Prostate gland (tissue), 2 donors: ENCODE results near the gene KCNIP3. TPM values are rescaled to one million over a fixed set of nuclear protein-coding genes. Genes with fewer than 3 reads are reported as not detected.

ENCODE experiments used
- DNase-seq: peaks from one replicate; pipeline ENCODE4 v3.0.0-alpha.2; 2019; ENCODE audit warnings: low spot score
- H3K27ac ChIP-seq, 2 donors: fragments of 200-600 bp; sonication (generic); 2 replicates each; pipeline ENCODE4 v1.5.1; 2017 to 2019
- H3K27me3 ChIP-seq: fragments of 200-600 bp; sonication (generic); replicated peaks from 2 replicates; pipeline ENCODE4 v1.5.1; 2019; ENCODE audit not compliant: insufficient read depth
- H3K36me3 ChIP-seq, 2 donors: fragments of 200-600 bp; sonication (generic); 1 replicate in 1 of 2; 2 replicates in 1 of 2; pipeline versions ENCODE4 v1.5.1 to v1.8.1; 2017 to 2019
- H3K4me1 ChIP-seq: fragments of 200-600 bp; sonication (generic); replicated peaks from 2 replicates; pipeline ENCODE4 v1.5.1; 2019
- H3K4me3 ChIP-seq, 2 donors: fragments of 200-600 bp; sonication (generic); 2 replicates each; pipeline ENCODE4 v1.5.1; 2017 to 2019
- H3K9me3 ChIP-seq: fragments of 200-600 bp; sonication (generic); 2 replicates; pipeline ENCODE4 v1.5.1; 2017
- POLR2A ChIP-seq: fragments of 450-650 bp; IDR thresholded peaks from one replicate; pipeline ENCODE4 v1.6.1; 2016; ENCODE audit warnings: antibody characterized with exemption, mild to moderate bottlenecking
- POLR2AphosphoS5 ChIP-seq: sonication (generic); formaldehyde crosslinking; IDR thresholded peaks from one replicate; pipeline ENCODE4 v1.6.1; 2017; ENCODE audit warnings: antibody characterized with exemption
- WGBS: methylation state at CpG from one replicate; pipeline ENCODE4 v1.1.5; 2018; 5-methylcytosine and 5-hydroxymethylcytosine counted together
- intact Hi-C: fragments of 100-400 bp; cut with DNase I; formaldehyde crosslinking; loops from one replicate; pipeline ENCODE4 v1.14.2; 2022
- total RNA-seq, 2 donors: library from RNA; depleted of rRNA; stranded (reverse); fragments of >200 nt; gene quantifications; one replicate each; pipeline ENCODE4 v1.1.0, GENCODE V29; 2016
- TF ChIP-seq, protein P1 (sequence below), 4 experiments: fragments of 200-600 bp in 2 of 4; fragments of 450-650 bp in 2 of 4; sonication (generic) in 2 of 4; IDR thresholded peaks; 1 replicate in 3 of 4; 2 replicates in 1 of 4; pipeline ENCODE4 v1.5.1; 2016 to 2019; ENCODE audit warnings: antibody characterized with exemption in 4 of 4, mild to moderate bottlenecking in 2 of 4, moderate library complexity in 2 of 4

Gene KCNIP3
- total RNA-seq, 2 donors from 2014 or later = 5.1 to 63.8 TPM

DNA sequence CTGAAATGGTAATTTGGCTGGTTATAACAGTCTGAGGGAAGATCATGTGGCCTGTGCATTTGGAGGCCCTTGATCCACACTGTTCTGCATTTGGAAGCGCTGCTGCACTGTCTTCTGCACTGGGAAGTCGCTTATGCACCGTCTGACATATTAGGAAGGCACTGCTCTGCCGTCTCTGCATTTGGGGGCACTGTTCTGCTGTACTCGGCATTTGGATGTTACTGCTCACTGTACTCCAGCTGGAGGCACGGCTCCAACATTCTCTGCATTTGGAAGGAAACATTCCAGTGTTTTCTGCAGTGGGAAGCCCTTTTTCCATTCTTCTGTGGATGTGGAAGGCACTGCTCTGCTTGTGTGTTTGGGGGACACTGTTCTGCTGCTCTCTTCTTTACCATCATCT, 32.5 kb upstream of the KCNIP3 start:
- TF ChIP-seq, protein P1, sequence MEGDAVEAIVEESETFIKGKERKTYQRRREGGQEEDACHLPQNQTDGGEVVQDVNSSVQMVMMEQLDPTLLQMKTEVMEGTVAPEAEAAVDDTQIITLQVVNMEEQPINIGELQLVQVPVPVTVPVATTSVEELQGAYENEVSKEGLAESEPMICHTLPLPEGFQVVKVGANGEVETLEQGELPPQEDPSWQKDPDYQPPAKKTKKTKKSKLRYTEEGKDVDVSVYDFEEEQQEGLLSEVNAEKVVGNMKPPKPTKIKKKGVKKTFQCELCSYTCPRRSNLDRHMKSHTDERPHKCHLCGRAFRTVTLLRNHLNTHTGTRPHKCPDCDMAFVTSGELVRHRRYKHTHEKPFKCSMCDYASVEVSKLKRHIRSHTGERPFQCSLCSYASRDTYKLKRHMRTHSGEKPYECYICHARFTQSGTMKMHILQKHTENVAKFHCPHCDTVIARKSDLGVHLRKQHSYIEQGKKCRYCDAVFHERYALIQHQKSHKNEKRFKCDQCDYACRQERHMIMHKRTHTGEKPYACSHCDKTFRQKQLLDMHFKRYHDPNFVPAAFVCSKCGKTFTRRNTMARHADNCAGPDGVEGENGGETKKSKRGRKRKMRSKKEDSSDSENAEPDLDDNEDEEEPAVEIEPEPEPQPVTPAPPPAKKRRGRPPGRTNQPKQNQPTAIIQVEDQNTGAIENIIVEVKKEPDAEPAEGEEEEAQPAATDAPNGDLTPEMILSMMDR (IDR thresholded peaks at IDR 0.05) = no peak
- no peak for TF ChIP-seq POLR2A
- no peak for TF ChIP-seq POLR2AphosphoS5
- Histone ChIP-seq H3K27me3 (no peaks in the 10 kb centered on the region), H3K27ac (no peak overlapping the region), H3K4me3 (no peak overlapping the region), H3K36me3 (no peaks in the 10 kb centered on the region), H3K9me3 (no peaks in the 10 kb centered on the region), H3K4me1 (no peaks in the 10 kb centered on the region)
- WGBS = 29% methylated on average over 6 of the region's 6 CpGs
- intact Hi-C loops = no loop called here
- no peak for DNase-seq

DNA sequence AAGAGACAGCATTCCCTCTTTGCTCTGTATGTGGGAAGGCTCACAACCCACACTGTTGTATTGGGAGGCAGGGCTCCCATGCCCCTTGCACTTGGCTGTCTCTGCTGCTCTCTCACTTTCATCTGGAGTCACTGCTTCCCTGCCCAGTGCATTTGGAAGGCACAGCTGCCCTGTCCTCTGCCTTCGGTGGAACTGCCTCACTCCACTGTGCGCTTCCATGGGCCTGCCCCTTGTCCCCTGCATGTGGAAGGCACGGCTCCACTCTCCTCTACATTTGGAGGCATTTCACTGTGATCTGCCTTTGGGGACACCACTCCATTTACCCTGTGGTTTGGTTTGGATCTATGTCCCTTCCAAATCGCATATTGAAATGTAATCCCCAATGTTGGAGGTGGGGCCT, 32.0 kb upstream of the KCNIP3 start:
- WGBS = 73% methylated on average over 4 of the region's 4 CpGs
- Histone ChIP-seq H3K4me3 (no peak overlapping the region), H3K4me1 (no peaks in the 10 kb centered on the region)

DNA sequence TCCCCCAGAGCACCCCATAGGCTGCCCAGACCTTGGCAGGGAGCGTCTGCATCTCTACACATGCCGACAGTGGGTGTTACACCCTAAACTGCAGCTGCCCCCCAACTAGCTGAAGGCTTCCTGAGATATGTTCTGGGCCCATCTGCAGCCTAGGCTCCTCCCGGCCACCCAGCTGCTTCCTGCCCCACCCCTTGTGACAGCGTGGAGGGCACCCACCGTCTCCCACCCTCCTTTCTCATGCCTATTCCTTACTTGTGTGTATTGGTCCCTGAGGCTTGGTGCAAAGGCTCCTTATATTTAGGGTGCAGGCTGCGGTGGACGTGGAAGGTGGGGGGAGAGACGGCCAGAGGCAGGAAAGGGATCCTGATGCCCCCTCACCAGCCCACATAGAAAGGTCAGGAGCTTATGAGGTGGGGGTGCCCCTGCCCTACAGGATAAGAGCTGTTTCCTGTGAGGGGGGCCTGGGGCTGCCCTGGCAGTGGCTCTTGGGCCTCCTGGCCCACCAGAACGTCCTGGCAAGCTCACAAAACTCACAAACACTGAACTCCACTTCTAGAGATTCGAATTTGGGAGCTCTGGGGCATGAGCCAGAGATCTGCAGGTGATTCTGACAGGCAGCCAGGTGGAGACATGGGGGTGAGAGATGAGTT, 30.2 kb upstream of the KCNIP3 start:
- Histone ChIP-seq H3K4me3 (no peak overlapping the region), H3K9me3 (no peaks in the 10 kb centered on the region), H3K4me1 (no peaks in the 10 kb centered on the region), H3K27ac (no peak overlapping the region), H3K36me3 (no peaks in the 10 kb centered on the region), H3K27me3 (no peaks in the 10 kb centered on the region)
- no peak for DNase-seq
- intact Hi-C loops = no loop called here
- 82% methylated on average over 10 of the region's 10 CpGs for WGBS
- TF ChIP-seq POLR2AphosphoS5 (no peak), POLR2A (no peak)
- TF ChIP-seq, protein P1 (IDR thresholded peaks at IDR 0.05) = no peak

More for the DNA sequence above, 32.0 kb upstream of the KCNIP3 start:
- intact Hi-C loops = no loop called here
- H3K27me3 ChIP-seq = no peaks in the 10 kb centered on the region
- H3K27ac ChIP-seq = no peak overlapping the region
- TF ChIP-seq, protein P1 (IDR thresholded peaks at IDR 0.05) = no peak
- no peak for TF ChIP-seq POLR2AphosphoS5
- H3K9me3 ChIP-seq = no peaks in the 10 kb centered on the region
- no peaks in the 10 kb centered on the region for H3K36me3 ChIP-seq
- DNase-seq = no peak

DNA sequence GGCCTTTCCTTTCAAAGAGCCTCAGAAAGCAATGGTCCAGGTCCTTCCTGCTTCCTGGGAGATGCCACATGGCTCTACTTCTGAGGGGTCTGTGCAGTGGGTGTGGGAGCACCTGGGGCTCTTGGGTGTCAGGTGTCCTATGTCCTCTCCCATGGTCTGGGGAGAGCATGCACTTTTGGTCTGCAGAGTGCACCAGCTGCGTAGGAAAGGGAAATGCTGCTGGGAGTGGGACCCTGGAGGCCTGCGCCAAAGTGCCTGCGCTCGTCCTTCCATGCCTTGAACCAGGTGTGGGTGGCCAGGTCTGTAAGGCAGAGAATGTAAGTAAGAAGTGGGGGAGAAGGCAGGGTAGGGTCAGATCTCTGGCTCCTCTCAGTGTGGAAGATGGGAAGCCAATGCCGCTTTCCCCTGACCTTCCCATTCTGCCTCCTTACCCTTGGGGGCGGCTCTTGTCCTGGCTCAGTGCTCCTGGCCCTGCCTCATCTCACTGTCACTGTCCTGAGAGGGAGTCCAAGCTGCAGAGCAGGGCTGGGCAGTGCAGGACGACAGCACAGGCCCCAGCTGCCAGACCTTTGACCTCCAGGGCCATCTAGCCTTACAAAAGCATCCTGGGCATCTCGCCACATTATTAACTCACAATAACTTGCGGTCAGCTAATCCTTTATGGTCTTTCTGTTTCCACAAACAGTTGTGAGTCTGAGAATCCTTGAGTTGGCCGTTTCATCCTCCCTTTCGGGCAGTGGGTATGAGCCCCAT, 29.5 kb upstream of the KCNIP3 start:
- Histone ChIP-seq H3K9me3 (no peaks in the 10 kb centered on the region), H3K27ac (no peak overlapping the region), H3K36me3 (no peaks in the 10 kb centered on the region), H3K4me3 (no peak overlapping the region), H3K27me3 (no peaks in the 10 kb centered on the region), H3K4me1 (no peaks in the 10 kb centered on the region)
- DNase-seq = no peak
- 90% methylated on average over 11 of the region's 11 CpGs for WGBS
- intact Hi-C loops = no loop called here
- TF ChIP-seq POLR2AphosphoS5 = no peak
- TF ChIP-seq, protein P1 (IDR thresholded peaks at IDR 0.05) = no peak
